Measurements from ENCODE around the gene UNC79.

GRCh38 chr14:93476305-93476704, 45.6 kb downstream of the UNC79 start:
- no peak for TF ChIP-seq POLR2A (IDR thresholded peaks at IDR 0.05; ENCODE audit: low read depth, low read length)
- TF ChIP-seq POLR2AphosphoS5 (IDR thresholded peaks at IDR 0.05; ENCODE audit: low read depth, low read length), result no peak
- no peak for TF ChIP-seq TAF1 (IDR thresholded peaks at IDR 0.05; ENCODE audit: borderline replicate concordance, low read depth, low read length)
